HepG2 (cell line): ENCODE data around the gene STAT5A. TPM values are rescaled to one million over a fixed set of nuclear protein-coding genes. Genes with fewer than 3 reads are reported as not detected.

ENCODE experiments used
- BORCS8-MEF2B ChIP-seq: sonication (generic); formaldehyde crosslinking; IDR thresholded peaks from 2 replicates; pipeline ENCODE4 v1.8.0; 2022; ENCODE audit warnings: mild to moderate bottlenecking, missing genetic modification reagents
- DMAP1 ChIP-seq: IDR thresholded peaks from 2 replicates; pipeline ENCODE4 v1.6.1; 2016
- ESRRA ChIP-seq: sonication (generic); formaldehyde crosslinking; IDR thresholded peaks from 2 replicates; pipeline ENCODE4 v1.5.1; 2020; ENCODE audit warnings: mild to moderate bottlenecking, low read depth, missing genetic modification reagents
- FOXP1 ChIP-seq, 2 experiments: fragments of 450-650 bp in 1 of 2; IDR thresholded peaks; 2 replicates each; pipeline ENCODE4 v1.6.1; 2017 to 2018; ENCODE audit warnings: antibody characterized with exemption in 1 of 2
- HDAC2 ChIP-seq: sonication (generic); formaldehyde crosslinking; IDR thresholded peaks from 2 replicates; pipeline ENCODE4 v1.4.0; 2020; ENCODE audit warnings: missing genetic modification reagents
- KMT2B ChIP-seq: IDR thresholded peaks from 2 replicates; pipeline ENCODE4 v1.6.1; 2016; ENCODE audit warnings: missing genetic modification reagents, missing compliant biosample characterization
- MED8 ChIP-seq: sonication (generic); formaldehyde crosslinking; IDR thresholded peaks from 2 replicates; pipeline ENCODE4 v1.8.1; 2023; ENCODE audit warnings: mild to moderate bottlenecking, missing genetic modification reagents; ENCODE audit not compliant: insufficient replicate concordance
- SMAD9 ChIP-seq: sonication (generic); formaldehyde crosslinking; IDR thresholded peaks from 2 replicates; pipeline ENCODE4 v1.5.1; 2020; ENCODE audit warnings: mild to moderate bottlenecking, missing genetic modification reagents
- SSRP1 ChIP-seq: IDR thresholded peaks from 2 replicates; pipeline ENCODE4 v1.6.1; 2016; ENCODE audit warnings: control low read depth
- ZFP91 ChIP-seq: sonication (generic); formaldehyde crosslinking; IDR thresholded peaks from 2 replicates; pipeline ENCODE4 v1.9.0; 2022; ENCODE audit warnings: missing genetic modification reagents, mild to moderate bottlenecking, borderline replicate concordance
- ZNF496 ChIP-seq: sonication (generic); formaldehyde crosslinking; IDR thresholded peaks from 2 replicates; pipeline ENCODE4 v1.8.1; 2023; ENCODE audit warnings: mild to moderate bottlenecking, moderate library complexity, missing genetic modification reagents; ENCODE audit not compliant: insufficient replicate concordance
- ZNF674 ChIP-seq: sonication (generic); formaldehyde crosslinking; IDR thresholded peaks from 2 replicates; pipeline ENCODE4 v1.5.0; 2020; ENCODE audit warnings: low read depth, mild to moderate bottlenecking, missing genetic modification reagents
- ZSCAN30 ChIP-seq: sonication (generic); formaldehyde crosslinking; IDR thresholded peaks from 2 replicates; pipeline ENCODE4 v1.5.0; 2020; ENCODE audit warnings: mild to moderate bottlenecking, missing genetic modification reagents
- ZZZ3 ChIP-seq: sonication (generic); formaldehyde crosslinking; IDR thresholded peaks from 2 replicates; pipeline ENCODE4 v1.4.0; 2020; ENCODE audit warnings: missing genetic modification reagents, mild to moderate bottlenecking, borderline replicate concordance
- polyA plus RNA-seq, 8 experiments: library from polyadenylated mRNA; depleted of rRNA in 3 of 8; stranded (reverse) in 7 of 8; unstranded in 1 of 8; fragments of >200 nt; fragmentation: Illumina TruSeq in 4 of 8; extraction: Trizol in 4 of 8; gene quantifications; 2 replicates each; pipeline versions ENCODE4 v1.2.1 to v1.2.3, GENCODE V29; 2011 to 2016; ENCODE audit warnings: low read depth in 4 of 8, missing spikeins in 1 of 8, mixed read lengths in 1 of 8; ENCODE audit not compliant: insufficient read depth in 1 of 8
- total RNA-seq, 5 experiments: library from RNA; depleted of rRNA; stranded (reverse); fragments of >200 nt; fragmentation: Illumina TruSeq; extraction: Trizol; gene quantifications; 2 replicates each; pipeline ENCODE4 v1.2.3, GENCODE V29; 2016; ENCODE audit warnings: low read depth in 1 of 5
- TF ChIP-seq, protein P1 (sequence below): sonication (generic); formaldehyde crosslinking; IDR thresholded peaks from 2 replicates; pipeline ENCODE4 v1.4.0; 2020; ENCODE audit warnings: missing genetic modification reagents
- TF ChIP-seq, protein P2 (sequence below): IDR thresholded peaks from 2 replicates; pipeline ENCODE4 v1.6.1; 2012; ENCODE audit warnings: low read depth, low read length, improper control_type of control experiment
- TF ChIP-seq, protein P3 (sequence below): fragments of 450-650 bp; IDR thresholded peaks from 2 replicates; pipeline ENCODE4 v1.6.1; 2016

The STAT5A gene
- total and polyA plus RNA-seq, 2 of the 13 experiments (the other 11 are each of a cell fraction or from before 2014, with no cell fraction given): 1.4 to 4.1 TPM

GRCh38 chr17:42311240-42312034 lies 23.1 kb downstream of the STAT5A start (continued):
- TF ChIP-seq, protein P1, sequence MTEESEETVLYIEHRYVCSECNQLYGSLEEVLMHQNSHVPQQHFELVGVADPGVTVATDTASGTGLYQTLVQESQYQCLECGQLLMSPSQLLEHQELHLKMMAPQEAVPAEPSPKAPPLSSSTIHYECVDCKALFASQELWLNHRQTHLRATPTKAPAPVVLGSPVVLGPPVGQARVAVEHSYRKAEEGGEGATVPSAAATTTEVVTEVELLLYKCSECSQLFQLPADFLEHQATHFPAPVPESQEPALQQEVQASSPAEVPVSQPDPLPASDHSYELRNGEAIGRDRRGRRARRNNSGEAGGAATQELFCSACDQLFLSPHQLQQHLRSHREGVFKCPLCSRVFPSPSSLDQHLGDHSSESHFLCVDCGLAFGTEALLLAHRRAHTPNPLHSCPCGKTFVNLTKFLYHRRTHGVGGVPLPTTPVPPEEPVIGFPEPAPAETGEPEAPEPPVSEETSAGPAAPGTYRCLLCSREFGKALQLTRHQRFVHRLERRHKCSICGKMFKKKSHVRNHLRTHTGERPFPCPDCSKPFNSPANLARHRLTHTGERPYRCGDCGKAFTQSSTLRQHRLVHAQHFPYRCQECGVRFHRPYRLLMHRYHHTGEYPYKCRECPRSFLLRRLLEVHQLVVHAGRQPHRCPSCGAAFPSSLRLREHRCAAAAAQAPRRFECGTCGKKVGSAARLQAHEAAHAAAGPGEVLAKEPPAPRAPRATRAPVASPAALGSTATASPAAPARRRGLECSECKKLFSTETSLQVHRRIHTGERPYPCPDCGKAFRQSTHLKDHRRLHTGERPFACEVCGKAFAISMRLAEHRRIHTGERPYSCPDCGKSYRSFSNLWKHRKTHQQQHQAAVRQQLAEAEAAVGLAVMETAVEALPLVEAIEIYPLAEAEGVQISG: peak; percentile 84
- no peak for TF ChIP-seq ZNF496 (CRISPR knock-in tag)
- TF ChIP-seq ZZZ3 (CRISPR knock-in tag): peak; percentile 94; the same call in 1 of the 2 replicates
- no peak for TF ChIP-seq FOXP1 (IDR thresholded peaks at IDR 0.05)
- peak; percentile 67 for TF ChIP-seq FOXP1 (CRISPR knock-in tag; IDR thresholded peaks at IDR 0.05)
- TF ChIP-seq KMT2B (CRISPR knock-in tag): peak; percentile 52; the same call in 1 of the 2 replicates
- no peak for TF ChIP-seq ZSCAN30 (CRISPR knock-in tag)
- TF ChIP-seq BORCS8-MEF2B (CRISPR knock-in tag): no peak
- peak; percentile 89 for TF ChIP-seq DMAP1
- TF ChIP-seq, protein P2, sequence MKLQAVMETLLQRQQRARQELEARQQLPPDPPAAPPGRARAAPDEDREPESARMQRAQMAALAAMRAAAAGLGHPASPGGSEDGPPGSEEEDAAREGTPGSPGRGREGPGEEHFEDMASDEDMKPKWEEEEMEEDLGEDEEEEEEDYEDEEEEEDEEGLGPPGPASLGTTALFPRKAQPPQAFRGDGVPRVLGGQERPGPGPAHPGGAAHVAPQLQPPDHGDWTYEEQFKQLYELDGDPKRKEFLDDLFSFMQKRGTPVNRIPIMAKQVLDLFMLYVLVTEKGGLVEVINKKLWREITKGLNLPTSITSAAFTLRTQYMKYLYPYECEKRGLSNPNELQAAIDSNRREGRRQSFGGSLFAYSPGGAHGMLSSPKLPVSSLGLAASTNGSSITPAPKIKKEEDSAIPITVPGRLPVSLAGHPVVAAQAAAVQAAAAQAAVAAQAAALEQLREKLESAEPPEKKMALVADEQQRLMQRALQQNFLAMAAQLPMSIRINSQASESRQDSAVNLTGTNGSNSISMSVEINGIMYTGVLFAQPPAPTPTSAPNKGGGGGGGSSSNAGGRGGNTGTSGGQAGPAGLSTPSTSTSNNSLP: 0 out of 2 replicates have a peak, but pooled peaks have one; percentile 17
- TF ChIP-seq SMAD9 (CRISPR knock-in tag): no peak
- TF ChIP-seq, protein P3, sequence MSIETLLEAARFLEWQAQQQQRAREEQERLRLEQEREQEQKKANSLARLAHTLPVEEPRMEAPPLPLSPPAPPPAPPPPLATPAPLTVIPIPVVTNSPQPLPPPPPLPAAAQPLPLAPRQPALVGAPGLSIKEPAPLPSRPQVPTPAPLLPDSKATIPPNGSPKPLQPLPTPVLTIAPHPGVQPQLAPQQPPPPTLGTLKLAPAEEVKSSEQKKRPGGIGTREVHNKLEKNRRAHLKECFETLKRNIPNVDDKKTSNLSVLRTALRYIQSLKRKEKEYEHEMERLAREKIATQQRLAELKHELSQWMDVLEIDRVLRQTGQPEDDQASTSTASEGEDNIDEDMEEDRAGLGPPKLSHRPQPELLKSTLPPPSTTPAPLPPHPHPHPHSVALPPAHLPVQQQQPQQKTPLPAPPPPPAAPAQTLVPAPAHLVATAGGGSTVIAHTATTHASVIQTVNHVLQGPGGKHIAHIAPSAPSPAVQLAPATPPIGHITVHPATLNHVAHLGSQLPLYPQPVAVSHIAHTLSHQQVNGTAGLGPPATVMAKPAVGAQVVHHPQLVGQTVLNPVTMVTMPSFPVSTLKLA: 0 out of 2 replicates have a peak, but pooled peaks have one; percentile 41
- no peak for TF ChIP-seq ZNF674
- peak; percentile 46; the same call in 1 of the 2 replicates for TF ChIP-seq SSRP1 (CRISPR knock-in tag)
- TF ChIP-seq ESRRA (CRISPR knock-in tag): 0 out of 2 replicates have a peak, but pooled peaks have one; percentile 32
- no peak; the same call in 1 of the 2 replicates for TF ChIP-seq ZFP91
- TF ChIP-seq HDAC2 (CRISPR knock-in tag): peak; percentile 90
- TF ChIP-seq MED8 (CRISPR knock-in tag): peak; percentile 77
